ENCODE results near the gene VIPR2. TPM values are rescaled to one million over a fixed set of nuclear protein-coding genes. Genes with fewer than 3 reads are reported as not detected.

The VIPR2 gene
- total and polyA plus RNA-seq, 2 experiments from 2014 or later: 1.3 to 2.7 TPM

DNA sequence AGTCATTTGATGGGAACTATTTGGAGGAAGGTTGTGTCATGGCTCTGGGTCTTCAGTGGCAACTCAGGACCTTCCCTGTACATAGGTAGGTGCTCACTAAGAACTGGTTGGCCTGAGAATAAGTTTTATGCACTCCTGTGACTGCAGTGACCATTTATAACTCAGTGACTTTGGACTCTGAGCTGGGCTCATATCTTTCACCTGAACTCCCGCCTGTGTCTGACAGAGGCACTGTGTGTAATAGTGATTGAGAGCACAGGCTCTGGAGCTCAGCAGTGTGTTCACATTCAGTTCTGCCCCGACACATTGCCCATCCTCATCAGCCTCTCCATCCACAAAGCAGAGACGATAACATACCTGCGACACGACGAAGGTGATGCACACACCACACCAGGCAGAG, 34.6 kb upstream of the VIPR2 start:
- H3K4me2 ChIP-seq: no peak overlapping the region
- Mint-ChIP-seq H3K4me1 (no peaks in the 10 kb centered on the region), H3K4me3 (no peak overlapping the region), H3K27me3 (ENCODE audit: insufficient read depth, low read depth, poor library complexity) (peaks cover 1% of the 10 kb centered on the region), H3K36me3 (ENCODE audit: low read depth) (peaks cover 18% of the 10 kb centered on the region), H3K9me3 (peaks cover 85% of the 10 kb centered on the region), H3K27ac (no peak overlapping the region)
- no peaks in the 10 kb centered on the region for H3K9me2 ChIP-seq (ENCODE audit: insufficient read depth)
- H3F3A ChIP-seq (replicated peaks; ENCODE audit: low read depth): no peaks in the 10 kb centered on the region
- no peak overlapping the region for H3K27ac ChIP-seq (ENCODE audit: low read depth)
- ATAC-seq (no peak), DNase-seq (ENCODE audit: low spot score) (no peak)
- H2AFZ ChIP-seq: no peak overlapping the region
- no peaks in the 10 kb centered on the region for H3K79me2 ChIP-seq (replicated peaks; ENCODE audit: insufficient read depth)
- no peak overlapping the region for H3K4me3 ChIP-seq
- H3K36me3 ChIP-seq (ENCODE audit: insufficient read depth): no peaks in the 10 kb centered on the region
- H3K27me3 ChIP-seq (ENCODE audit: insufficient read depth): no peaks in the 10 kb centered on the region
- no peaks in the 10 kb centered on the region for H3K4me1 ChIP-seq (ENCODE audit: insufficient read depth)
- no peaks in the 10 kb centered on the region for H4K20me1 ChIP-seq (replicated peaks; ENCODE audit: insufficient read depth)
- TF ChIP-seq EZH2phosphoT487 (IDR thresholded peaks at IDR 0.05; ENCODE audit: unreplicated experiment): no peak
- TF ChIP-seq ZNF114 (CRISPR knock-in tag; IDR thresholded peaks at IDR 0.05): no peak
- TF ChIP-seq POLR2AphosphoS5 (IDR thresholded peaks at IDR 0.05; ENCODE audit: low read depth): no peak
- no peak for TF ChIP-seq JUNB (IDR thresholded peaks at IDR 0.05; ENCODE audit: unreplicated experiment)
- TF ChIP-seq, protein P1, sequence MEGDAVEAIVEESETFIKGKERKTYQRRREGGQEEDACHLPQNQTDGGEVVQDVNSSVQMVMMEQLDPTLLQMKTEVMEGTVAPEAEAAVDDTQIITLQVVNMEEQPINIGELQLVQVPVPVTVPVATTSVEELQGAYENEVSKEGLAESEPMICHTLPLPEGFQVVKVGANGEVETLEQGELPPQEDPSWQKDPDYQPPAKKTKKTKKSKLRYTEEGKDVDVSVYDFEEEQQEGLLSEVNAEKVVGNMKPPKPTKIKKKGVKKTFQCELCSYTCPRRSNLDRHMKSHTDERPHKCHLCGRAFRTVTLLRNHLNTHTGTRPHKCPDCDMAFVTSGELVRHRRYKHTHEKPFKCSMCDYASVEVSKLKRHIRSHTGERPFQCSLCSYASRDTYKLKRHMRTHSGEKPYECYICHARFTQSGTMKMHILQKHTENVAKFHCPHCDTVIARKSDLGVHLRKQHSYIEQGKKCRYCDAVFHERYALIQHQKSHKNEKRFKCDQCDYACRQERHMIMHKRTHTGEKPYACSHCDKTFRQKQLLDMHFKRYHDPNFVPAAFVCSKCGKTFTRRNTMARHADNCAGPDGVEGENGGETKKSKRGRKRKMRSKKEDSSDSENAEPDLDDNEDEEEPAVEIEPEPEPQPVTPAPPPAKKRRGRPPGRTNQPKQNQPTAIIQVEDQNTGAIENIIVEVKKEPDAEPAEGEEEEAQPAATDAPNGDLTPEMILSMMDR (conservative IDR thresholded peaks at IDR 0.05; ENCODE audit: low read depth in 2 of 2): no peak
- no peak for TF ChIP-seq EZH2 (IDR thresholded peaks at IDR 0.05; ENCODE audit: low read depth, unreplicated experiment)
- TF ChIP-seq, protein P2, sequence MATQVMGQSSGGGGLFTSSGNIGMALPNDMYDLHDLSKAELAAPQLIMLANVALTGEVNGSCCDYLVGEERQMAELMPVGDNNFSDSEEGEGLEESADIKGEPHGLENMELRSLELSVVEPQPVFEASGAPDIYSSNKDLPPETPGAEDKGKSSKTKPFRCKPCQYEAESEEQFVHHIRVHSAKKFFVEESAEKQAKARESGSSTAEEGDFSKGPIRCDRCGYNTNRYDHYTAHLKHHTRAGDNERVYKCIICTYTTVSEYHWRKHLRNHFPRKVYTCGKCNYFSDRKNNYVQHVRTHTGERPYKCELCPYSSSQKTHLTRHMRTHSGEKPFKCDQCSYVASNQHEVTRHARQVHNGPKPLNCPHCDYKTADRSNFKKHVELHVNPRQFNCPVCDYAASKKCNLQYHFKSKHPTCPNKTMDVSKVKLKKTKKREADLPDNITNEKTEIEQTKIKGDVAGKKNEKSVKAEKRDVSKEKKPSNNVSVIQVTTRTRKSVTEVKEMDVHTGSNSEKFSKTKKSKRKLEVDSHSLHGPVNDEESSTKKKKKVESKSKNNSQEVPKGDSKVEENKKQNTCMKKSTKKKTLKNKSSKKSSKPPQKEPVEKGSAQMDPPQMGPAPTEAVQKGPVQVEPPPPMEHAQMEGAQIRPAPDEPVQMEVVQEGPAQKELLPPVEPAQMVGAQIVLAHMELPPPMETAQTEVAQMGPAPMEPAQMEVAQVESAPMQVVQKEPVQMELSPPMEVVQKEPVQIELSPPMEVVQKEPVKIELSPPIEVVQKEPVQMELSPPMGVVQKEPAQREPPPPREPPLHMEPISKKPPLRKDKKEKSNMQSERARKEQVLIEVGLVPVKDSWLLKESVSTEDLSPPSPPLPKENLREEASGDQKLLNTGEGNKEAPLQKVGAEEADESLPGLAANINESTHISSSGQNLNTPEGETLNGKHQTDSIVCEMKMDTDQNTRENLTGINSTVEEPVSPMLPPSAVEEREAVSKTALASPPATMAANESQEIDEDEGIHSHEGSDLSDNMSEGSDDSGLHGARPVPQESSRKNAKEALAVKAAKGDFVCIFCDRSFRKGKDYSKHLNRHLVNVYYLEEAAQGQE (IDR thresholded peaks at IDR 0.05; ENCODE audit: unreplicated experiment): no peak
- TF ChIP-seq, protein P3, sequence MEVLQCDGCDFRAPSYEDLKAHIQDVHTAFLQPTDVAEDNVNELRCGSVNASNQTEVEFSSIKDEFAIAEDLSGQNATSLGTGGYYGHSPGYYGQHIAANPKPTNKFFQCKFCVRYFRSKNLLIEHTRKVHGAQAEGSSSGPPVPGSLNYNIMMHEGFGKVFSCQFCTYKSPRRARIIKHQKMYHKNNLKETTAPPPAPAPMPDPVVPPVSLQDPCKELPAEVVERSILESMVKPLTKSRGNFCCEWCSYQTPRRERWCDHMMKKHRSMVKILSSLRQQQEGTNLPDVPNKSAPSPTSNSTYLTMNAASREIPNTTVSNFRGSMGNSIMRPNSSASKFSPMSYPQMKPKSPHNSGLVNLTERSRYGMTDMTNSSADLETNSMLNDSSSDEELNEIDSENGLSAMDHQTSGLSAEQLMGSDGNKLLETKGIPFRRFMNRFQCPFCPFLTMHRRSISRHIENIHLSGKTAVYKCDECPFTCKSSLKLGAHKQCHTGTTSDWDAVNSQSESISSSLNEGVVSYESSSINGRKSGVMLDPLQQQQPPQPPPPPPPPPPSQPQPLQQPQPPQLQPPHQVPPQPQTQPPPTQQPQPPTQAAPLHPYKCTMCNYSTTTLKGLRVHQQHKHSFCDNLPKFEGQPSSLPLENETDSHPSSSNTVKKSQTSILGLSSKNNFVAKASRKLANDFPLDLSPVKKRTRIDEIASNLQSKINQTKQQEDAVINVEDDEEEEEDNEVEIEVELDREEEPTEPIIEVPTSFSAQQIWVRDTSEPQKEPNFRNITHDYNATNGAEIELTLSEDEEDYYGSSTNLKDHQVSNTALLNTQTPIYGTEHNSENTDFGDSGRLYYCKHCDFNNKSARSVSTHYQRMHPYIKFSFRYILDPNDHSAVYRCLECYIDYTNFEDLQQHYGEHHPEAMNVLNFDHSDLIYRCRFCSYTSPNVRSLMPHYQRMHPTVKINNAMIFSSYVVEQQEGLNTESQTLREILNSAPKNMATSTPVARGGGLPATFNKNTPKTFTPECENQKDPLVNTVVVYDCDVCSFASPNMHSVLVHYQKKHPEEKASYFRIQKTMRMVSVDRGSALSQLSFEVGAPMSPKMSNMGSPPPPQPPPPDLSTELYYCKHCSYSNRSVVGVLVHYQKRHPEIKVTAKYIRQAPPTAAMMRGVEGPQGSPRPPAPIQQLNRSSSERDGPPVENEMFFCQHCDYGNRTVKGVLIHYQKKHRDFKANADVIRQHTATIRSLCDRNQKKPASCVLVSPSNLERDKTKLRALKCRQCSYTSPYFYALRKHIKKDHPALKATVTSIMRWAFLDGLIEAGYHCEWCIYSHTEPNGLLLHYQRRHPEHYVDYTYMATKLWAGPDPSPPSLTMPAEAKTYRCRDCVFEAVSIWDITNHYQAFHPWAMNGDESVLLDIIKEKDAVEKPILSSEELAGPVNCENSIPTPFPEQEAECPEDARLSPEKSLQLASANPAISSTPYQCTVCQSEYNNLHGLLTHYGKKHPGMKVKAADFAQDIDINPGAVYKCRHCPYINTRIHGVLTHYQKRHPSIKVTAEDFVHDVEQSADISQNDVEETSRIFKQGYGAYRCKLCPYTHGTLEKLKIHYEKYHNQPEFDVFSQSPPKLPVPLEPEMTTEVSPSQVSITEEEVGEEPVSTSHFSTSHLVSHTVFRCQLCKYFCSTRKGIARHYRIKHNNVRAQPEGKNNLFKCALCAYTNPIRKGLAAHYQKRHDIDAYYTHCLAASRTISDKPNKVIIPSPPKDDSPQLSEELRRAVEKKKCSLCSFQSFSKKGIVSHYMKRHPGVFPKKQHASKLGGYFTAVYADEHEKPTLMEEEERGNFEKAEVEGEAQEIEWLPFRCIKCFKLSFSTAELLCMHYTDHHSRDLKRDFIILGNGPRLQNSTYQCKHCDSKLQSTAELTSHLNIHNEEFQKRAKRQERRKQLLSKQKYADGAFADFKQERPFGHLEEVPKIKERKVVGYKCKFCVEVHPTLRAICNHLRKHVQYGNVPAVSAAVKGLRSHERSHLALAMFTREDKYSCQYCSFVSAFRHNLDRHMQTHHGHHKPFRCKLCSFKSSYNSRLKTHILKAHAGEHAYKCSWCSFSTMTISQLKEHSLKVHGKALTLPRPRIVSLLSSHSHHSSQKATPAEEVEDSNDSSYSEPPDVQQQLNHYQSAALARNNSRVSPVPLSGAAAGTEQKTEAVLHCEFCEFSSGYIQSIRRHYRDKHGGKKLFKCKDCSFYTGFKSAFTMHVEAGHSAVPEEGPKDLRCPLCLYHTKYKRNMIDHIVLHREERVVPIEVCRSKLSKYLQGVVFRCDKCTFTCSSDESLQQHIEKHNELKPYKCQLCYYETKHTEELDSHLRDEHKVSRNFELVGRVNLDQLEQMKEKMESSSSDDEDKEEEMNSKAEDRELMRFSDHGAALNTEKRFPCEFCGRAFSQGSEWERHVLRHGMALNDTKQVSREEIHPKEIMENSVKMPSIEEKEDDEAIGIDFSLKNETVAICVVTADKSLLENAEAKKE (CRISPR knock-in tag; IDR thresholded peaks at IDR 0.05): no peak
- TF ChIP-seq STAT1 (IDR thresholded peaks at IDR 0.05; ENCODE audit: unreplicated experiment): no peak
- TF ChIP-seq, protein P4, sequence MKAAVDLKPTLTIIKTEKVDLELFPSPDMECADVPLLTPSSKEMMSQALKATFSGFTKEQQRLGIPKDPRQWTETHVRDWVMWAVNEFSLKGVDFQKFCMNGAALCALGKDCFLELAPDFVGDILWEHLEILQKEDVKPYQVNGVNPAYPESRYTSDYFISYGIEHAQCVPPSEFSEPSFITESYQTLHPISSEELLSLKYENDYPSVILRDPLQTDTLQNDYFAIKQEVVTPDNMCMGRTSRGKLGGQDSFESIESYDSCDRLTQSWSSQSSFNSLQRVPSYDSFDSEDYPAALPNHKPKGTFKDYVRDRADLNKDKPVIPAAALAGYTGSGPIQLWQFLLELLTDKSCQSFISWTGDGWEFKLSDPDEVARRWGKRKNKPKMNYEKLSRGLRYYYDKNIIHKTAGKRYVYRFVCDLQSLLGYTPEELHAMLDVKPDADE (IDR thresholded peaks at IDR 0.05): no peak
- TF ChIP-seq CREB1 (CRISPR knock-in tag; IDR thresholded peaks at IDR 0.05; ENCODE audit: low read depth): no peak
- no peak for TF ChIP-seq NANOG (IDR thresholded peaks at IDR 0.05; ENCODE audit: borderline replicate concordance)
- TF ChIP-seq ZNF331 (CRISPR knock-in tag; IDR thresholded peaks at IDR 0.05; ENCODE audit: low read depth): no peak

Data from GM23338 (cell line).